Transverse colon (tissue), 4 donors: ENCODE measurements around the gene CAMKV. TPM values are rescaled to one million over a fixed set of nuclear protein-coding genes. Genes with fewer than 3 reads are reported as not detected.

ENCODE experiments used
- DNase-seq: peaks from one replicate; pipeline ENCODE4 v3.0.0-alpha.2; 2019
- H3K27ac ChIP-seq, 4 donors: fragments of 200-600 bp; sonication (generic); 2 replicates each; pipeline ENCODE4 v1.5.1; 2016 to 2018; ENCODE audit warnings: inconsistent platforms in 4 of 4
- H3K27me3 ChIP-seq: fragments of 200-600 bp; sonication (generic); 2 replicates; pipeline ENCODE4 v1.5.1; 2017; ENCODE audit warnings: inconsistent platforms
- H3K36me3 ChIP-seq, 4 donors: fragments of 200-600 bp; sonication (generic); 2 replicates each; pipeline ENCODE4 v1.5.1; 2017 to 2019; ENCODE audit warnings: inconsistent platforms in 4 of 4
- H3K4me1 ChIP-seq, 4 donors: fragments of 200-600 bp; sonication (generic); 2 replicates each; pipeline ENCODE4 v1.5.1; 2017 to 2020; ENCODE audit warnings: inconsistent platforms in 4 of 4
- H3K4me3 ChIP-seq, 4 donors: fragments of 200-600 bp; sonication (generic); 1 replicate in 1 of 4; 2 replicates in 3 of 4; pipeline versions ENCODE4 v1.5.1 to v1.6.1; 2017 to 2019; ENCODE audit warnings: inconsistent platforms in 4 of 4
- H3K9me3 ChIP-seq, 2 donors: fragments of 200-600 bp; sonication (generic); 2 replicates each; pipeline ENCODE4 v1.5.1; 2017 to 2019; ENCODE audit warnings: inconsistent platforms in 2 of 2
- EP300 ChIP-seq: sonication (generic); formaldehyde crosslinking; IDR thresholded peaks from one replicate; pipeline ENCODE4 v1.6.1; 2017; ENCODE audit warnings: antibody characterized with exemption, low read depth
- POLR2A ChIP-seq: fragments of 450-650 bp; IDR thresholded peaks from one replicate; pipeline ENCODE4 v1.6.1; 2016; ENCODE audit warnings: antibody characterized with exemption, mild to moderate bottlenecking, moderate library complexity
- POLR2AphosphoS5 ChIP-seq, 3 donors: sonication (generic); formaldehyde crosslinking; IDR thresholded peaks; one replicate each; pipeline ENCODE4 v1.6.1; 2016; ENCODE audit warnings: antibody characterized with exemption in 3 of 3
- WGBS, 2 donors: methylation state at CpG; one replicate each; pipeline ENCODE4 v1.1.5; 2018; ENCODE audit warnings: low coverage in 1 of 2; 5-methylcytosine and 5-hydroxymethylcytosine counted together
- in situ Hi-C, 4 donors: fragments of 200-750 bp; cut with MboI; loops; one replicate each; pipeline versions ENCODE4 v1.15.0 to v1.15.1; 2017; ENCODE audit warnings: low sequenced_read_pairs in 3 of 4, low pct_ligation_motif_present in 1 of 4, low pct_unique_long_range_greater_than_20kb in 1 of 4
- intact Hi-C: fragments of 100-400 bp; cut with DNase I; formaldehyde crosslinking; loops from one replicate; pipeline ENCODE4 v1.15.1; 2023; ENCODE audit warnings: low total_unique reads
- total RNA-seq, 4 donors: library from RNA; depleted of rRNA; stranded (reverse); fragments of >200 nt; gene quantifications; one replicate each; pipeline ENCODE4 v1.1.0, GENCODE V29; 2016
- TF ChIP-seq, protein P1 (sequence below), 5 experiments: fragments of 200-600 bp in 3 of 5; fragments of 450-650 bp in 2 of 5; sonication (generic) in 3 of 5; IDR thresholded peaks; 1 replicate in 2 of 5; 2 replicates in 3 of 5; pipeline ENCODE4 v1.5.1; 2016 to 2017; ENCODE audit warnings: antibody characterized with exemption in 5 of 5, inconsistent platforms in 3 of 5, mild to moderate bottlenecking in 2 of 5, moderate library complexity in 1 of 5

The CAMKV gene
- total RNA-seq, 4 donors from 2014 or later: 0.14 TPM; not detected in 3

DNA sequence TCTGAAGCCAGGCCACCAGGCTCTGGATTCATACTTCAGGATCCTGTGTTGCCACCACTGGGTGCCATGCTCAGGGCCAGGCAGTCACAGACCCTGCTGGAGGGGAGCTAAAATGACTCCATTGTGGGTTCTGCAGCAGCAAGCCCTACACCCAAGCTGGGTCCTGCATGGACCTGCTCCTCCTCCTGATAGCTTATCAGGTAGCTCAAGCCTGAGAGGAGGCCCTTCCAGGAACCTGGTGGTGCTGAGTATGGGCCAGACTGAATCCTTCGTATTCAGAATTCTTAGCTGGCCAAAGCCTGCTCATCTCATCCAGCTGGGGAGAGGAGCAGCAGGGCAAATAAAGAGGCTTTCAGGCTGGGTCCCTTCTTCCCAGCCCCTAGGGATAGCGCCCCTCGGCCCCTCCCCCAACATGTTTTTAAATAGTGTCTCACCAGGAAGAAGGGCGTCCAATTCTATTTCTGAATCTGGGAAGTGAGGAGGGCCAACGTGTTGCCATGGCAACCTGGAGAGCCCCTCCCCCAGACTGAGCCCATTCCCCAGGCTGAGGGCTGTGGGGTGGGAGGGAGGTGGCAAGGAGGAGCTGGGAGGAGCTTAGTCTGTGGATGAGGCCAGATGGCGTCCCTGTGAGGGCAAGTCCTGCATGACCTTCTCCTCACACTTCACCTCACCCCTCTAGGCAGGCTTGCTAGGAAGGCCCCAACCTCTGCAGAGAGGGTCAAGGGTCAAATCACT lies 11.0 kb upstream of the CAMKV start:
- 50% methylated on average over 6 of the region's 6 CpGs; no CpG with 5 or more reads in 1 of the 2 donors for WGBS, 2 donors
- Histone ChIP-seq H3K9me3 (no peaks in the 10 kb centered on the region), H3K27me3 (no peaks in the 10 kb centered on the region), H3K36me3 (no peaks in the 10 kb centered on the region), H3K4me1 (peaks cover 0 to 8% (median 2%) of the 10 kb centered on the region in 4 donors), H3K27ac (no peak overlapping the region), H3K4me3 (no peak overlapping the region)
- intact Hi-C loops (no loop called here), in situ Hi-C loops (no loop called here)
- DNase-seq: no peak
- TF ChIP-seq POLR2AphosphoS5 (IDR thresholded peaks at IDR 0.05): no peak
- TF ChIP-seq, protein P1, sequence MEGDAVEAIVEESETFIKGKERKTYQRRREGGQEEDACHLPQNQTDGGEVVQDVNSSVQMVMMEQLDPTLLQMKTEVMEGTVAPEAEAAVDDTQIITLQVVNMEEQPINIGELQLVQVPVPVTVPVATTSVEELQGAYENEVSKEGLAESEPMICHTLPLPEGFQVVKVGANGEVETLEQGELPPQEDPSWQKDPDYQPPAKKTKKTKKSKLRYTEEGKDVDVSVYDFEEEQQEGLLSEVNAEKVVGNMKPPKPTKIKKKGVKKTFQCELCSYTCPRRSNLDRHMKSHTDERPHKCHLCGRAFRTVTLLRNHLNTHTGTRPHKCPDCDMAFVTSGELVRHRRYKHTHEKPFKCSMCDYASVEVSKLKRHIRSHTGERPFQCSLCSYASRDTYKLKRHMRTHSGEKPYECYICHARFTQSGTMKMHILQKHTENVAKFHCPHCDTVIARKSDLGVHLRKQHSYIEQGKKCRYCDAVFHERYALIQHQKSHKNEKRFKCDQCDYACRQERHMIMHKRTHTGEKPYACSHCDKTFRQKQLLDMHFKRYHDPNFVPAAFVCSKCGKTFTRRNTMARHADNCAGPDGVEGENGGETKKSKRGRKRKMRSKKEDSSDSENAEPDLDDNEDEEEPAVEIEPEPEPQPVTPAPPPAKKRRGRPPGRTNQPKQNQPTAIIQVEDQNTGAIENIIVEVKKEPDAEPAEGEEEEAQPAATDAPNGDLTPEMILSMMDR (IDR thresholded peaks at IDR 0.05): no peak
- no peak for TF ChIP-seq POLR2A
- TF ChIP-seq EP300: no peak

DNA sequence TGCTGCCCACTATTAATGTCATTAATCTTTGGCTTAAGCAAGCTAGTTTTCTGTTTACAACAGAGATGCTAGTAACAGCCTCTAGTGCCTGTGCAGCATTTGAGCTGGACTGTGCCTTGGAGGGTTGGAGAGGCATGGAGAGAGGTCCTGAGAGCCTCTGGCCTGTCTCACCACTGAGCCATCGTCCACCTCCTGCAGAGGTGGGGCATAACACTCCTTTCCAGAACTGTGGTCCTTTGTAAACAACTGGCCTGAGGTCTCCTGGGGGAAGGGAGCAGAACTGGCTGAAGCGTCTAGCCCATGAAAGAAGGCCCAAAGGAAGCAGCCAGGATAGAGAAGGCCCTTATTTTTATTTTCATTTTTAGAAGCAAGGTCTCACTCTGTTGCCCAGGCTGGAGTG lies 10.0 kb upstream of the CAMKV start:
- Histone ChIP-seq H3K36me3 (no peaks in the 10 kb centered on the region), H3K27me3 (no peaks in the 10 kb centered on the region), H3K27ac (no peak overlapping the region), H3K4me1 (peaks cover 0 to 8% (median 2%) of the 10 kb centered on the region in 4 donors), H3K4me3 (no peak overlapping the region), H3K9me3 (no peaks in the 10 kb centered on the region)
- intact Hi-C loops: no loop called here
- TF ChIP-seq POLR2AphosphoS5 (IDR thresholded peaks at IDR 0.05) (no peak), POLR2A (no peak), EP300 (no peak)
- TF ChIP-seq, protein P1 (IDR thresholded peaks at IDR 0.05): no peak
- no peak for DNase-seq
- 80% methylated on average over 2 of the region's 2 CpGs; no CpG with 5 or more reads in 1 of the 2 donors for WGBS, 2 donors
- in situ Hi-C loops: no loop called here

DNA sequence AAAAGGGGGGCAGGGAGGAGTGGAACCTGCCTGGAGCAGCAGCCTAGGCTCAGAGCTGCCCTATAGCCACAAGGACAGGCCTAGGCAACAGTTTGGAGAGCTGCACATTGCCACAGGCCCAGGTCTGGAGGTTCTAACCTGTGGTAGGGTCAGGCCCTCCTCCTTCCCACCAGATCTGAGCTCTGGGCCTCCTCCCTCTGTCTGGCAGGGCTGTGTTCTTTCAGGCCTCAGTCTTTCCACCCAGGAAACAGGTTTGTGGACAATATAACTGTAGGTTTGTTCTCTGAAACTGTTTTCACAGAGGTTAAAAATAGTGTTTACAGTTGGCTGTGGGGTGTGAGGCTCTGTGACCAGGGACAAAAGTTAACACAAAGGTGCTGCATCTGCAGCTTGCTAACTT lies 9.0 kb upstream of the CAMKV start:
- in situ Hi-C loops: no loop called here
- Histone ChIP-seq H3K27ac (no peak overlapping the region), H3K9me3 (no peaks in the 10 kb centered on the region), H3K4me3 (no peak overlapping the region), H3K4me1 (peaks cover 0 to 12% (median 5%) of the 10 kb centered on the region in 4 donors), H3K36me3 (no peaks in the 10 kb centered on the region), H3K27me3 (no peaks in the 10 kb centered on the region)
- TF ChIP-seq POLR2AphosphoS5 (IDR thresholded peaks at IDR 0.05) (no peak), POLR2A (no peak), EP300 (no peak)
- TF ChIP-seq, protein P1 (IDR thresholded peaks at IDR 0.05): no peak
- intact Hi-C loops: no loop called here
- DNase-seq: no peak

DNA sequence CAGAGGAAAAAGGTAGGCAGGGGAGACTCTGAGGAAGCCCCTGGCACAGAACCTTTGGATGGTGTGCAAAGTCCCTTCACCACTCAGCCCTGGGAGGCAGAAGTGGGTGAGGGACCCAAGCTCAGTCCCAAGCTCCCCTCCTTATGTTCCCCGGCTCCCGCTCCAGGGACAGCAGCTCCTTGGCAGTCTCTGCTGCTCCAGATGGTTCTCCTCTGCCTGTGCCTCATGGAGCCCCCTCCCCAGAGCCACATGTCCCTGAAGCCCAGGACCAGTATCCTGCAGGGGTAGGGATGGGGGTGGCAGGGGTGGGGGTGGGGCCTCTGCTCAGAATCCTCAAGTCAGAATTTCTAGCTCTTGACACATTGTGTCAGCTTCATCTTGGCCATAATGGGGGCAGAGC lies 8.0 kb upstream of the CAMKV start:
- no peaks in the 10 kb centered on the region for H3K27me3 ChIP-seq
- H3K4me3 ChIP-seq: no peak overlapping the region
- 57% methylated on average over 2 of the region's 2 CpGs; no CpG with 5 or more reads in 1 of the 2 donors for WGBS, 2 donors
- H3K36me3 ChIP-seq: no peaks in the 10 kb centered on the region
- H3K9me3 ChIP-seq: no peaks in the 10 kb centered on the region
- intact Hi-C loops: no loop called here
- TF ChIP-seq POLR2AphosphoS5 (IDR thresholded peaks at IDR 0.05): no peak
- in situ Hi-C loops: no loop called here
- peaks cover 4 to 22% (median 11%) of the 10 kb centered on the region in 4 donors for H3K4me1 ChIP-seq
- DNase-seq: no peak
- H3K27ac ChIP-seq: no peak overlapping the region
